Measurements from ENCODE around the gene PLEKHG4.

Gene PLEKHG4, protein sequence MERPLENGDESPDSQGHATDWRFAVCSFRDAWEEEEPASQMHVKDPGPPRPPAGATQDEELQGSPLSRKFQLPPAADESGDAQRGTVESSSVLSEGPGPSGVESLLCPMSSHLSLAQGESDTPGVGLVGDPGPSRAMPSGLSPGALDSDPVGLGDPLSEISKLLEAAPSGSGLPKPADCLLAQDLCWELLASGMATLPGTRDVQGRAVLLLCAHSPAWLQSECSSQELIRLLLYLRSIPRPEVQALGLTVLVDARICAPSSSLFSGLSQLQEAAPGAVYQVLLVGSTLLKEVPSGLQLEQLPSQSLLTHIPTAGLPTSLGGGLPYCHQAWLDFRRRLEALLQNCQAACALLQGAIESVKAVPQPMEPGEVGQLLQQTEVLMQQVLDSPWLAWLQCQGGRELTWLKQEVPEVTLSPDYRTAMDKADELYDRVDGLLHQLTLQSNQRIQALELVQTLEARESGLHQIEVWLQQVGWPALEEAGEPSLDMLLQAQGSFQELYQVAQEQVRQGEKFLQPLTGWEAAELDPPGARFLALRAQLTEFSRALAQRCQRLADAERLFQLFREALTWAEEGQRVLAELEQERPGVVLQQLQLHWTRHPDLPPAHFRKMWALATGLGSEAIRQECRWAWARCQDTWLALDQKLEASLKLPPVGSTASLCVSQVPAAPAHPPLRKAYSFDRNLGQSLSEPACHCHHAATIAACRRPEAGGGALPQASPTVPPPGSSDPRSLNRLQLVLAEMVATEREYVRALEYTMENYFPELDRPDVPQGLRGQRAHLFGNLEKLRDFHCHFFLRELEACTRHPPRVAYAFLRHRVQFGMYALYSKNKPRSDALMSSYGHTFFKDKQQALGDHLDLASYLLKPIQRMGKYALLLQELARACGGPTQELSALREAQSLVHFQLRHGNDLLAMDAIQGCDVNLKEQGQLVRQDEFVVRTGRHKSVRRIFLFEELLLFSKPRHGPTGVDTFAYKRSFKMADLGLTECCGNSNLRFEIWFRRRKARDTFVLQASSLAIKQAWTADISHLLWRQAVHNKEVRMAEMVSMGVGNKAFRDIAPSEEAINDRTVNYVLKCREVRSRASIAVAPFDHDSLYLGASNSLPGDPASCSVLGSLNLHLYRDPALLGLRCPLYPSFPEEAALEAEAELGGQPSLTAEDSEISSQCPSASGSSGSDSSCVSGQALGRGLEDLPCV

DNA sequence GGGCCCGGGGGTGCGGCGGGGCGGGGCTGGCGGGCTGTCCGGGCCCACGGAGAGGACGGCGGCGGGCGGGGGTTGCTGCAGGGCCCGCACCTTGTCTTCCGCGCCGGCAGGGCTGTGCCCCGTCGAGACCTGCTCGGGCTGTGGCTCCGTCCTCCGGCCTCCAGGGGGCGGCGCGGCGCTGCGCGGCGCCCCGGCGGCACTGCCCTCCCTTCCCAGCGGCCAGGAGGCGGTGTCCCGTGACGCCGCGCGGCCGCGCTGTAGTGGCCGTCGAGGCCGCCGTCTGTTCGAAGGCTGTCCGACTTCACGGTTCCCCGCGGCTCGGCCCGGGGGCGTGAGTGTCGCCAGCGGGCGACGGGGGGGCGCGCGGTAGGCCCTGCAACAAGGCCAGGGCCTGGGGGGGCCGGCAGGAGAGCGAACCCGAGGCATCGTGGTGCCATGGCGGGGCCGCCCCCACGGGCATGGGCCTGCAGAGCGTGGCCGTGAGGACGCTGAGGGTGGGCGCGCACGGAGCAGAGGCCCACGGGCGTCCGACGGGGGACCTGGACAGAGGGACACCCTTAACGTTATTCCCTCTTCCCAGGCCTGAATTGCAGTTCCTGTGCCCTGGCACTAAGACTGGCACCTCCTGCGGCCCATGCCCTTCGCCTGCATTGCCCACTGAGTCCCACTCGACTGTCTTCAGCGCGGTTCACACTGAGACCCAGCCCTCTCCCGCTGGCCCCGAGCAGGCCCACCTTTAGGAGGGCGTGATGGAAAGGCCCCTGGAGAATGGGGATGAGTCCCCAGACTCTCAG, at the start of gene PLEKHG4:
TSS of gene PLEKHG4 (plus strand) at position 237 of the 794 bp plus-strand sequence. CDS start at position 750, 513 bp downstream.
- H3K36me3 ChIP-seq (ENCODE audit: control insufficient read depth, insufficient read depth, low read length), result peaks cover 3% of the 10 kb centered on the region
- peak within 1 kb of the TSS; percentile 82 for H3K4me3 ChIP-seq (ENCODE audit: low read depth, low read length)
- H3K9ac ChIP-seq (ENCODE audit: low read depth, low read length), result peak within 1 kb of the TSS; percentile 65
- no peaks in the 10 kb centered on the region for H3K4me1 ChIP-seq (ENCODE audit: control insufficient read depth, insufficient read depth, low read length)
- H3K9me3 ChIP-seq (ENCODE audit: control insufficient read depth, insufficient read depth, low read length), result no peaks in the 10 kb centered on the region
- no peaks in the 10 kb centered on the region for H3K27me3 ChIP-seq (ENCODE audit: control insufficient read depth, insufficient read depth, low read length)

DNA sequence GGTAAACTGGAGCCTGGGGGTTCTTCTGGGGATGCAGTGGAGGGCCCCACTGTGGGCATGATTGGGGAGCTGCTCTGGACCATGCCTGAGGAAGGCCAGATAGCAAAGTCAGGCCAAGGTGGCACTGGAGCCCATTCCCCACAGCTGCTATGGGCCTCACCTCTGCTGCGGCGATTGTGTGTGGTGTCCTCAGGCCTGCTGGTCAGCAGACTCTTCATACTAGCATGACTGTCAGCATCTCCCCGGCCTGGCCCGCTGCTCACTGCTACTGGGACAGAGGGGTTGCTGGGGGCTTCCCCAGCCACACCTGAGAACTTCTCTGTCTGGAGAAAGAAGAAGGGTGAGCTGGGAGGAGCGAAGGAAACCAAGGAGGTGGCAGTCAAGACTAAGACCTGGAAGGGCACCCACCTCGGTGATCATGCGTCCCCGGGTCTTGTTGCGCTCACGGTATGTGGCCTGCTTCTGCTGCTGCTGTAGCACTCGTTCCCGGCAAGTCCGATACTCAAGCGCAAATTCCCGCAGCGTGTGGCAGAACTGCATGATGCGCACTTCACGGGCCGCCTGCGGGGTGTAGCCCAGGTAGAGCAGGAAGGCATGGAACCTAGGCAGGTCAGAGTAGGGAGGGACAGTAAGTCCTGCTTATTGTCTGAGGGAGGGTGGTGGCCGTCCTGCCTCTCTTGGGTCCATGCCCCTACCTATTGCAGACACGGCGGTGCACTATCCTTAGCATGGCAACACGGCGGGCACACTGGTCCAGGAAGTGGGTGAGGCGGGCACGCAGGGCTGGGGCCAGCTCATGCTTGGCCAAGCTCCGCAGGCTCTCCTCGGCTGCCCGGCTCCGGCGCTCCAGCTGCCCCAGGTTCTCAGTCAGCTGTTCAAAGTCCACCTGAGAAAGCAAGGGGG, 49.2 kb upstream of the PLEKHG4 start:
- Histone ChIP-seq H3K27me3 (ENCODE audit: control insufficient read depth, insufficient read depth, low read length) (no peaks in the 10 kb centered on the region), H3K4me1 (ENCODE audit: control insufficient read depth, insufficient read depth, low read length) (peaks cover 4% of the 10 kb centered on the region), H3K9me3 (ENCODE audit: control insufficient read depth, insufficient read depth, low read length) (no peaks in the 10 kb centered on the region), H3K36me3 (ENCODE audit: control insufficient read depth, insufficient read depth, low read length) (peaks cover 43% of the 10 kb centered on the region), H3K4me3 (ENCODE audit: low read depth, low read length) (no peak overlapping the region), H3K9ac (ENCODE audit: low read depth, low read length) (no peak overlapping the region)

DNA sequence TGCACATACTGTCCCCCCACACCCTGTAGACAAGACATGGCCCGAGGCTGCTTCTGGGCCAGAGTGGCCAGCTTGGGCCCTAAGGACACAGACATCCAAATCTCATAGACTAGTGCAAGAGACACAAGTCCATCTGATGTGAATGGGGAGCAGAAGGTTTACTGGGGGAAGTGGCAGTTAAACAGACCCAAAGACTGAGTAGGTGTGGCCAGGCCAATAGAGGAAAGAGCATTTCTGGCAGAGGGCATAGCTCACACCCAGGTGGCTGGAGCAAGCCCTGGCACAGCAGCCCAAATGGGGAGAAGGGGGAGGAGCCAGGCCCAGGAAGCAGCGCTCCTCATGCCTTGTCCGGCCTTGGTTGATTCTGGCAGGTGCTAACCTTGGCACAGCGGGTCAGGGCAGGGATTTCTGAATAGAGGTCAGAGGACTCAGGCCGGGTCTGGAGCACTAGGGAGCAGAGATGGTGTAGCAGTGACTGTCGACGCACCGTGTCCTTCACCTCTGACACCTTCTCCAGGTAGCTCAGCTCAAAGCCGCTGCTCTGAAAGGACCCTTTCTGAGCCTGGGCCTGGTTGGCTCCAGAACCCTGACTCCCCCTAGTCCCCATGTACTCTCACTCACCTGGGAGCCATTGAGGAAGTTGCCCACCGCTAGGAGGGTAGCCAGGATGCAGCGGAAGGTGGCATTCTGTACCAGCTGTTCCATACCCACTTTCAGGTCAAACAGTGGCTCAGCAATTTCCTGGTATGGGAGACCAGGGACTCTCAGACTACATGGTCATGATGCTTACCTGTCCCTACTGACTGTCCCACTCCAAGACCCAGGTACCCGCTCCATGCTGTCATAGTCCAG, 48.3 kb upstream of the PLEKHG4 start:
- Histone ChIP-seq H3K9me3 (ENCODE audit: control insufficient read depth, insufficient read depth, low read length) (no peaks in the 10 kb centered on the region), H3K9ac (ENCODE audit: low read depth, low read length) (no peak overlapping the region), H3K4me3 (ENCODE audit: low read depth, low read length) (no peak overlapping the region), H3K36me3 (ENCODE audit: control insufficient read depth, insufficient read depth, low read length) (peaks cover 46% of the 10 kb centered on the region), H3K4me1 (ENCODE audit: control insufficient read depth, insufficient read depth, low read length) (peaks cover 4% of the 10 kb centered on the region), H3K27me3 (ENCODE audit: control insufficient read depth, insufficient read depth, low read length) (no peaks in the 10 kb centered on the region)

DNA sequence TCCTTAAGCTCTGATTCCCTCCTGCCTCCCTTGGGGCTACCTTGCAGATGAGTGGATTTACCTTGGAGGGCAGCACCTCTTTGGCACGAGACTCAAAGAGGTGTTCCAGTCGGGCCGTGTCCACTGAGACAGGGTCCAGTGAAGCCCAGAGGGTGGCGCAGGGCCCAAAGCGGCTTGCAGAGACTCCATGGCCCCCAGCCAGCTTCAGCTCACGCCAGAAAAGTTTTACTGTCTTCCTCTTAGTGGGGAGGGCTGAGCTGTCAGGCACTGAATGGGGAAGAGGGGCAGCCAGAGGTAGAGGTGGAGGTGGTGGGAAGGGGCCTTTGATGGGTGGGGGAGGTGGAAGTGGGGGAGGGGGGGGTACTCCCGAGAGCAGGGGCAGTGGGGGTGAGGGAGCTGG, 45.7 kb upstream of the PLEKHG4 start:
- Histone ChIP-seq H3K36me3 (ENCODE audit: control insufficient read depth, insufficient read depth, low read length) (peaks cover 46% of the 10 kb centered on the region), H3K27me3 (ENCODE audit: control insufficient read depth, insufficient read depth, low read length) (no peaks in the 10 kb centered on the region), H3K4me1 (ENCODE audit: control insufficient read depth, insufficient read depth, low read length) (peaks cover 2% of the 10 kb centered on the region), H3K9me3 (ENCODE audit: control insufficient read depth, insufficient read depth, low read length) (no peaks in the 10 kb centered on the region), H3K9ac (ENCODE audit: low read depth, low read length) (no peak overlapping the region), H3K4me3 (ENCODE audit: low read depth, low read length) (no peak overlapping the region)

DNA sequence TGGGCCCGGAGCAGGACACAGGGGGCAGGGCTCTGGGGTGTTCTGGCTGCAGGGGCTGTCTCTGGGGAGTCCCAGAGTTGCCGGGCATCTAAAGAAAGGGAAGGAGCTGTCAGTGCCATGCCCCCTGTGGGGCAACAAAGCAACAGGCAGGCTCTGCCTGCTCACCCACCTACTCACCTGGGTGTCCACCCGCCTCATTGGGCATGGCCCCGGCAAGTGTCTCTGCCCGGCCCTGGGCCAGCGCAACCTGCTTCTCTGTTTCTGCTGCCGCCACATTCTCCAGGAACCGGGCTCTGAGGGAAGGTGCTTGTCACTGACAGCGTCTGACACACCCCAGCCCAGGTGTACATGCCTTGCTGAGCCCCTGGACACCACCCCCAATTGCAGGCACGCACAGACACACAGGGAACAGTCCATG, 45.1 kb upstream of the PLEKHG4 start:
- peaks cover 2% of the 10 kb centered on the region for H3K4me1 ChIP-seq (ENCODE audit: control insufficient read depth, insufficient read depth, low read length)
- H3K9me3 ChIP-seq (ENCODE audit: control insufficient read depth, insufficient read depth, low read length), result no peaks in the 10 kb centered on the region
- no peak overlapping the region for H3K9ac ChIP-seq (ENCODE audit: low read depth, low read length)
- no peak overlapping the region for H3K4me3 ChIP-seq (ENCODE audit: low read depth, low read length)
- no peaks in the 10 kb centered on the region for H3K27me3 ChIP-seq (ENCODE audit: control insufficient read depth, insufficient read depth, low read length)
- H3K36me3 ChIP-seq (ENCODE audit: control insufficient read depth, insufficient read depth, low read length), result peaks cover 40% of the 10 kb centered on the region

DNA sequence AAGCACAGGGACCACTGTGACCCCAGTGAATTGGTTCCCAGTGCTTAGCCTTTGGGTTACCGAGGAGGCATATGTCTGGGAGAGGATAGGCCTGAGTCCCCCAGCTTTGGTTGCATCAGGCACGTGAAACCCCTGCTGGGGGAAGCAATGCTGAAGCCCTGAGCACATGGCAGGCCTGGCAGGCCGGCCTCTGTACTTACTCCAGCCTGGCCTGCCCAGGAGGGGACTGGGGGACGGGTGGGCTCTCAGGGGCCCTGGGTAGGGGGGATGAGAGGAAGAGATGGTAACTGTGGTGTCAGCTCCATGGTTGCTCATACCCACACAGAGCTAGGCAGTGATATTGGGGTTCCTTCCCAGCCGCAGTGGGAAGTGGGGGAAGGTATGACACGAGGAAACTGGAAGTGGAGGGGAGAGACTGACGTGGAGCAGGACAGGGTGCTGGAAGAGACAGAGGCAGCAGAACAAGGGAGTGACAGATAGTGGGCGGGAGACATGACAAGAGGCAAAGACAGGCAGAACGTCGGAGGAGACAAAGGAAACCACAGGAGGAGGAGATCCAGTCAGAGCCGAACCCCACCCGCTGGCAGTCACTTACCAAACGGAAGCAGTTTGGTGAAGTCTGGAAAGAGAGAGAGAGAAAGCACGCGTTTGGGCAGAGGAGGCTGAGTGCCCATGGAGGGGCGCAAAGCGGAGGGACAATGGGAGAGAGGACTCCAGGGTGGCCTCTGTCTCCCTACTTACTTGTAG, 43.3 kb upstream of the PLEKHG4 start:
- Histone ChIP-seq H3K36me3 (ENCODE audit: control insufficient read depth, insufficient read depth, low read length) (peaks cover 28% of the 10 kb centered on the region), H3K9ac (ENCODE audit: low read depth, low read length) (no peak overlapping the region), H3K4me1 (ENCODE audit: control insufficient read depth, insufficient read depth, low read length) (peaks cover 2% of the 10 kb centered on the region), H3K27me3 (ENCODE audit: control insufficient read depth, insufficient read depth, low read length) (no peaks in the 10 kb centered on the region), H3K9me3 (ENCODE audit: control insufficient read depth, insufficient read depth, low read length) (no peaks in the 10 kb centered on the region), H3K4me3 (ENCODE audit: low read depth, low read length) (peak overlapping the region; percentile 16)

DNA sequence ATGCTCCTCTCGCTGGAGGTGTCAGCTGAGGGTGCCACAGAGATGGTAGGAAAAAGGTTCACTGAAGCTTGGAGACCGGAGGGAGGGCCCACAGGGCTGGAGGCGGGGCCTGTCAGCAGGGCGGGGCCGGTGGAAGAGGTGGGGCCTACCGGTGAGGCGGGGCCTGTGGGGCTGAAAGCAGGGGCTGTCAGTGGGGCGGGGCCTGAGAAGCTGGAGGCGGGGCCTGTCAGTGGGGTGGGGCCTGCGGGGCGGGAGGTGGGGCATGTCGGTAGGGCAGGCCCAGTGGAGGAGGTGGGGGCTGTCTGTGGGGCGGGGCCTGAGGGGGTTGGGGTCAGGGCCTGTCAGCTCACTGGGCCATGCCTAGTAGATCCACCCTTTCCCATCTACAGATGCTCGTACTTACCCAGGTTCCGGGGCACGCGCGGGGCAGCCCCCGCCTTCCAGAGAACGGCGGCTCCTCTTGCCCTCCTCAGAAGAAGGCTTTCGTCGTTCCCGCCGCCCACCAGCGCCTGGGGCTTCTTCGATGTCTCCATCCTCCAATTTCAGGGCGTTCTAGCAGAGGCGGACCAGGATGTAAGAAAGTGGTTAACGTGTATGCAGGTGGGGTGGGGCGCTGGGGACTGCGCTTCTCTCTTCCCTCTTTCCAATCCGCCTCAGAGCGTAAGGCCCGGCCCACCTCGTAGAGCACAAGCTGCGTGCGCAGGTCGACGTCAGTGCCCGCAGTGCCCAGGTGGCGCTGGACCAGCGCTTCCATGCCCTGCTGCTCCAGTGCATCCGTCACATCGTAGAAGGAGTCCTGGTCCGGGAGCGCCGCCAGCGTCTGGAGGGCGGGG, 42.6 kb upstream of the PLEKHG4 start:
- peak overlapping the region; percentile 45 for H3K4me3 ChIP-seq (ENCODE audit: low read depth, low read length)
- peaks cover 21% of the 10 kb centered on the region for H3K36me3 ChIP-seq (ENCODE audit: control insufficient read depth, insufficient read depth, low read length)
- H3K4me1 ChIP-seq (ENCODE audit: control insufficient read depth, insufficient read depth, low read length), result peaks cover 9% of the 10 kb centered on the region
- no peaks in the 10 kb centered on the region for H3K9me3 ChIP-seq (ENCODE audit: control insufficient read depth, insufficient read depth, low read length)
- H3K9ac ChIP-seq (ENCODE audit: low read depth, low read length), result no peak overlapping the region
- no peaks in the 10 kb centered on the region for H3K27me3 ChIP-seq (ENCODE audit: control insufficient read depth, insufficient read depth, low read length)

DNA sequence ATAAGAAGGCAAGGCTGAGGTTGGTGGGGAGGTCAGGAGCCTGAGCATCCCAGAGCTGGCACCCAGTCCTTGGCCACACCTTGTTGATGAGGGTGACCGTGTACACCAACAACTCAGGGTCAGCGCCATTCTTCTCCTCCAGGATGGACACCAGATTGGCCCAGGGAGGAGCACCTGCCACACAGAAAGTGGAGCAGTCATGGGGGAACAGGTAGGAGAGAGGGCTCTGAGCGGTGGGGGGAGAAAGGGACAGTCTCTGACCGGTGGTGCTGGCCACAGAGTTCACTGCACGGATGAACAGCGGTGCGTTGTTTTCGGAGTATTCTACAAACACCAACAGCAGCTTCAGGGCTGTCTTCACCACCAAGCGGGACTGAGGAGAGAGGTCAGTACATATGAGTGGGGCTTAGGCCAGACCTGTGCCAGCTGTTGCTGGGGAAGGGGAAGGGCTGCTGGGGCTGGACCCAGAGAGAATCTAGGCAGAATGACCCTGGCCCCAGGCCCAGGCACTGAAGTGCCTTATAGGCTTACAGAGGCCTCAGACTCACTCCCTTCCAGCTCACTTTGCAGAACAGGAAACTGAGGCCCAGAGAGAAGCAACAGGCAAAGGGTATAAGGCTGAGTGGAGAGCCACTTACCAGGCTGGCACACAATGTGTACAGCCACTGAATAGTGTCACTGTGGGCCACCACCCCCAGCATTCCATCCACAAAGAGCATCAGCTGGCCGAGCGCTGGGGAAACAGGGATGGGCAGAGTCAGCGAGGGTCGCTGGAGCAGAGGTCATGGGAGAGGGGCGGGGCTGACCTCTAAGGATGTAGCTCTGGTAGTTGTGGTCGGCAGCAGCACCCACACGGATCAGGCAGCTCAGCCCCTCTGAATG, 41.7 kb upstream of the PLEKHG4 start:
- H3K36me3 ChIP-seq (ENCODE audit: control insufficient read depth, insufficient read depth, low read length), result peaks cover 19% of the 10 kb centered on the region
- peak overlapping the region; percentile 45 for H3K4me3 ChIP-seq (ENCODE audit: low read depth, low read length)
- no peaks in the 10 kb centered on the region for H3K9me3 ChIP-seq (ENCODE audit: control insufficient read depth, insufficient read depth, low read length)
- H3K27me3 ChIP-seq (ENCODE audit: control insufficient read depth, insufficient read depth, low read length), result no peaks in the 10 kb centered on the region
- peaks cover 9% of the 10 kb centered on the region for H3K4me1 ChIP-seq (ENCODE audit: control insufficient read depth, insufficient read depth, low read length)
- no peak overlapping the region for H3K9ac ChIP-seq (ENCODE audit: low read depth, low read length)

Measured in iPS-15b (cell line).